Left lobe of liver (tissue), 2 donors: Measurements from ENCODE around the gene TNNI3. TPM values are rescaled to one million over a fixed set of nuclear protein-coding genes. Genes with fewer than 3 reads are reported as not detected.

Experiments
- ATAC-seq: fragments of 200-7000 bp; cut with Tn5 transposase; one replicate; pipeline ENCODE4 v1.9.1; 2020; ENCODE audit warnings: mild to moderate bottlenecking, moderate library complexity
- DNase-seq: peaks from one replicate; pipeline ENCODE4 v3.0.0-alpha.2; 2020; ENCODE audit warnings: low spot score
- total RNA-seq: library from RNA; stranded (reverse); gene quantifications from one replicate; pipeline ENCODE4 v1.2.1, GENCODE V29; 2021
- donor health status: DM: no; HTN: no; CAD: no; lungs with moderate emphysema.
- donor health status: DM: no; HTN: yes; CAD: no.

TNNI3 gene
- total RNA-seq, 1 donor from 2014 or later, result not detected

GRCh38 chr19:55149078-55150003, 8.2 kb downstream of the TNNI3 start, which contains the start of gene TNNT1:
Gene TNNT1 (minus strand): TSS chr19:55149206. CDS start chr19:55147157, 2,049 bp downstream.
- DNase-seq (no peak), ATAC-seq (no peak)

GRCh38 chr19:55147545-55148251, 9.8 kb downstream of the TNNI3 start:
- ATAC-seq, result no peak
- no peak for DNase-seq

- DNase-seq, result no peak
- ATAC-seq, result no peak
Observed at GRCh38 chr19:55146705-55147273, 10.7 kb downstream of the TNNI3 start.

- DNase-seq (no peak), ATAC-seq (no peak)
Observed at GRCh38 chr19:55146078-55146704, 11.3 kb downstream of the TNNI3 start.

- no peak for DNase-seq
- ATAC-seq, result no peak
Observed at GRCh38 chr19:55145232-55145631, 12.3 kb downstream of the TNNI3 start.

- no peak for ATAC-seq
- DNase-seq, result no peak
Observed at GRCh38 chr19:55141696-55142095, 15.8 kb downstream of the TNNI3 start.

- ATAC-seq, result no peak
- no peak for DNase-seq
Observed at GRCh38 chr19:55137915-55138314, 19.6 kb downstream of the TNNI3 start.

GRCh38 chr19:55136399-55137102, 21.0 kb downstream of the TNNI3 start:
- DNase-seq (no peak), ATAC-seq (no peak)

- ATAC-seq, result no peak
- no peak for DNase-seq
Observed at GRCh38 chr19:55134736-55135135, 22.8 kb downstream of the TNNI3 start.

GRCh38 chr19:55133639-55134444, 23.7 kb downstream of the TNNI3 start:
- ATAC-seq (no peak), DNase-seq (no peak)

GRCh38 chr19:55132453-55133129, 24.9 kb downstream of the TNNI3 start:
- ATAC-seq (no peak), DNase-seq (no peak)

- no peak for ATAC-seq
- no peak for DNase-seq
Observed at GRCh38 chr19:55131421-55131820, 26.1 kb downstream of the TNNI3 start.

- DNase-seq (no peak), ATAC-seq (no peak)
Observed at GRCh38 chr19:55119053-55119452, 38.5 kb downstream of the TNNI3 start.

- DNase-seq (peak; percentile 82), ATAC-seq (peak; percentile 60)
Observed at GRCh38 chr19:55118401-55118991, 39.0 kb downstream of the TNNI3 start.

- DNase-seq (peak; percentile 99), ATAC-seq (peak; percentile 91)
Observed at GRCh38 chr19:55117663-55118391, 39.7 kb downstream of the TNNI3 start.

GRCh38 chr19:55116859-55117662, 40.5 kb downstream of the TNNI3 start, which contains the start of gene PPP1R12C:
Gene PPP1R12C (minus strand): TSS chr19:55117637. CDS start chr19:55117543, 94 bp downstream.
- ATAC-seq (no peak), DNase-seq (no peak)
